A549 treated with CpdA at 1 μM for 4 hours (cell line): ENCODE measurements around the gene NPIPB2. TPM values are rescaled to one million over a fixed set of nuclear protein-coding genes. Genes with fewer than 3 reads are reported as not detected.

Experiments used
- total RNA-seq: library from RNA; stranded (reverse); fragments of 200-300 nt; extraction: Qiagen RNA extraction; gene quantifications from 5 replicates; pipeline ENCODE4 v1.2.3, GENCODE V29; 2022; ENCODE audit warnings: low read depth

The NPIPB2 gene
- total RNA-seq: 3.0 to 6.6 TPM (median 3.6 TPM) in 5 replicates

DNA sequence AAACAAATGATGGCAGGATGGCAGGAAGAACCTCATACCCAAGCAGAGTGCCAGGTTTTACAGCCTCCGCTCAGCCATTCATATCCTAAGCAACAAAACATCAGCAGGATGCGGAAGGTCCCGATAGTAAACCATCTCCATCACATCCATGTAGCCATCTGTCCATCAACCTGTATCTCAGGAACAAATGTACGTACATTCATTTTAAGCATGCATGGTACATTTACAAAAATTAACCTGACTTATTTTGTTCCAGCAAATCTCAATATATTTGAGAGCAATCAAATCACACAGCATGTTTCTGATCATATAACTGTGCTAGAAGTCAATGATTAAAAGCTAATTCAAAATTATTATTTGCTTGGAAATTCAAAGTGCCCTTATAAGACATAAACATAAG, at the start of gene NPIPB2:
Gene NPIPB2 (minus strand): TSS at position 101 of the 400 bp plus-strand sequence. CDS start 0 bp downstream, at position 101.

DNA sequence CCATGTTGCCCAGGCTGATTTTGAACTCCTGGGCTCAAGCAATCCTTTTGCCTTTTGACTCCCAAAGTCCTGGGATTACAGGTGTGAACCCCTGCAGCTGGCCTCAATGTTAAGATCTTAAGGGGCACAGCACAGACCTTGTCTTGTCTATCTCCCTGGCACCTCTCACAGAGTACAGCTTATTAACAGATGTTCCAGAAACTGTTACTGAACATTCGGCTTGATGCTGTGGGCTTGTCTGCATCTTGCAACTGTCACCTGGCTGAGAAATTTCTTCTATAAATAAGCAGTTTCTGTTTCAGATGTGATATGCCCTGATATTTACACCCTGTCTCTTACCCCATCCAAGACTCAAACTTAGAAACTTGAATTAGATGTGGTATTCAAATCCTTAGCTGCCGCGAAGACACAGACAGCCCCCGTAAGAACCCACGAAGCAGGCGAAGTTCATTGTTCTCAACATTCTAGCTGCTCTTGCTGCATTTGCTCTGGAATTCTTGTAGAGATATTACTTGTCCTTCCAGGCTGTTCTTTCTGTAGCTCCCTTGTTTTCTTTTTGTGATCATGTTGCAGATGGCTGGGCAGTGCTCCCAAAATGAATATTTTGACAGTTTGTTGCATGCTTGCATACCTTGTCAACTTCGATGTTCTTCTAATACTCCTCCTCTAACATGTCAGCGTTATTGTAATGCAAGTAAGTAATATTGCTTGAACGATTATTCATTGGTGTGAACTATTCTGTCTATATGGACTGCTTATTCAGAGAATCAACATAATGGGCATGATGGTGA, 23.1 kb upstream of the NPIPB2 start, which contains the start of gene TNFRSF17:
Gene TNFRSF17 (plus strand): TSS at position 450 of the 791 bp plus-strand sequence. CDS start 115 bp downstream, at position 565.

DNA sequence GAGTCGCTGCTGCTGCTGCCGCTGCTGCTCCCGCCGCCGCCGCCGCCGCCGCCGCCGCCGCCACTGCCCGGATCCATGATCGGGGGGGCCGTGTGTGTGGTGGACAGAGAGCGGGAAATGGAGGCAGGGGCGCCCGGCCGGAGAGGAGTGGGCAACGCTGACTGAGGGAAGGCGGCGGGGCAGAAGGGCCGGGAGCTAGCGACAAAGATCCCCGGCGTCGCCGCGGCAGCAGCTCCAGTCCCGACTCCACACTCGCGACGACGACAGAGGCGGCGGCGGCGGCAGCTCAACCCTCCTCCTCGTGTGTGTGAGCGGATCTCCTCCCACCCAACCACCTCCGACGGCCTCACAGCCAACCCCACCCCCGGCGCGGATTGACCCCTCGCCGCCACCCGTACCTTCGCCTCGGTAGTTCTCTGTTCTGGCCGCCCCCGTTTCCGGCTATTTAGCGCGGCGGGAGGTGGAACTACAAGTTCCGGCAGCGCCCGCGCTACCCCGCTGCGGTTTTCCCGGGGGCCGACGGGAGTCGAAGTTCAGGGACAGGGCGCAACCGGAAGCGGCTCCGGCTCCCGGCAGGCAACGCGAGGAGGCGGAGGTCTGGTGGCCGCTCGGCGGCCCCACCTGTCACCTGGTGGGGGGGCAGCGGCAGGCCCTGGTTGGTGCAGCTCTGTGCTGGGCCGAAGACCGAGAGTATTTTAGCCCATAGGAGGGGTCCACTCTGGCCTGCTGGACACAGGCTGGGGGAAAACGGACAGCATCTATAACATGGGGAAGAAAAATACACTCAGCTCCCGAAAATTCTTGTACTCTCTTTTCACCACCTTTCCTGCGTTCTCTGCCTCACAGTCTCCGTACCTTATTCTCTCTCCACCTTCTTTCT, 26.0 kb downstream of the NPIPB2 start, which contains the start of gene GSPT1:
Gene GSPT1 (minus strand): TSS at position 313 of the 880 bp plus-strand sequence. CDS start 236 bp downstream, at position 77.

Other genes with a start within 250 kb of the NPIPB2 start
- 36.9 to 40.0 TPM (median 39.4 TPM) in 5 replicates for gene TXNDC11, start 199.2 kb downstream of the NPIPB2 start, total RNA-seq
- 25.3 to 37.3 TPM (median 25.6 TPM) in 5 replicates for gene ZC3H7A, start 144.8 kb downstream of the NPIPB2 start, total RNA-seq
- gene RSL1D1, start 90.5 kb downstream of the NPIPB2 start, total RNA-seq: 217 to 294 TPM (median 237 TPM) in 5 replicates
- 190 to 228 TPM (median 205 TPM) in 5 replicates for gene GSPT1, start 26.1 kb downstream of the NPIPB2 start, total RNA-seq
- gene TNFRSF17, start 23.2 kb upstream of the NPIPB2 start, total RNA-seq: not detected in 5 replicates
- gene SNX29, start 34.7 kb upstream of the NPIPB2 start, total RNA-seq: 2.5 to 3.1 TPM (median 2.9 TPM) in 5 replicates